Measurements from ENCODE around the gene CYTIP. TPM values are rescaled to one million over a fixed set of nuclear protein-coding genes. Genes with fewer than 3 reads are reported as not detected.

Gene CYTIP
- polyA plus RNA-seq, 1 donor from 2014 or later = not detected

- TF ChIP-seq EZH2 (IDR thresholded peaks at IDR 0.05; ENCODE audit: borderline replicate concordance, insufficient read depth, low read length, poor library complexity, severe bottlenecking) (no peak), TAF1 (IDR thresholded peaks at IDR 0.05; ENCODE audit: low read depth) (no peak), CTCF (IDR thresholded peaks at IDR 0.05; ENCODE audit: poor library complexity, severe bottlenecking) (no peak), POLR2AphosphoS5 (IDR thresholded peaks at IDR 0.05) (no peak), EP300 (conservative IDR thresholded peaks at IDR 0.05; ENCODE audit: poor library complexity, severe bottlenecking) (no peak), MXI1 (conservative IDR thresholded peaks at IDR 0.05; ENCODE audit: poor library complexity, severe bottlenecking) (no peak), SMC3 (conservative IDR thresholded peaks at IDR 0.05; ENCODE audit: poor library complexity) (no peak), RAD21 (conservative IDR thresholded peaks at IDR 0.05) (no peak), REST (IDR thresholded peaks at IDR 0.05; ENCODE audit: borderline replicate concordance) (no peak)
- Histone ChIP-seq H3K9me3 (ENCODE audit: low read length) (no peaks in the 10 kb centered on the region), H3K27ac (ENCODE audit: low read length) (no peak overlapping the region), H3K4me2 (ENCODE audit: low read length) (no peak overlapping the region), H3K9ac (ENCODE audit: low read length) (no peak overlapping the region), H3F3A (ENCODE audit: insufficient read depth, low read length, poor library complexity, severe bottlenecking) (no peaks in the 10 kb centered on the region), H3K79me2 (replicated peaks; ENCODE audit: insufficient read depth, low read length) (no peaks in the 10 kb centered on the region), H3K9me2 (ENCODE audit: insufficient read depth, low read length) (no peaks in the 10 kb centered on the region), H3K27me3 (ENCODE audit: insufficient read depth, low read depth, low read length) (no peaks in the 10 kb centered on the region), H3K4me3 (ENCODE audit: low read length) (no peak overlapping the region), H3K36me3 (ENCODE audit: insufficient read depth, low read length) (no peaks in the 10 kb centered on the region), H4K20me1 (ENCODE audit: insufficient read depth) (no peaks in the 10 kb centered on the region), H2AFZ (ENCODE audit: low read depth, low read length) (no peak overlapping the region)
These were observed 17.0 kb upstream of the CYTIP start for GRCh38 chr2:157460897-157461296.

- no peak overlapping the region for H3K9ac ChIP-seq (ENCODE audit: low read length)
- TF ChIP-seq POLR2AphosphoS5 (IDR thresholded peaks at IDR 0.05) = no peak
- no peak for TF ChIP-seq SMC3 (conservative IDR thresholded peaks at IDR 0.05; ENCODE audit: poor library complexity)
- no peak for TF ChIP-seq EP300 (conservative IDR thresholded peaks at IDR 0.05; ENCODE audit: poor library complexity, severe bottlenecking)
- no peak for TF ChIP-seq TAF1 (IDR thresholded peaks at IDR 0.05; ENCODE audit: low read depth)
- H3F3A ChIP-seq (ENCODE audit: insufficient read depth, low read length, poor library complexity, severe bottlenecking) = no peaks in the 10 kb centered on the region
- no peak overlapping the region for H3K4me3 ChIP-seq (ENCODE audit: low read length)
- no peaks in the 10 kb centered on the region for H3K36me3 ChIP-seq (ENCODE audit: insufficient read depth, low read length)
- H3K9me2 ChIP-seq (ENCODE audit: insufficient read depth, low read length) = no peaks in the 10 kb centered on the region
- no peaks in the 10 kb centered on the region for H3K79me2 ChIP-seq (replicated peaks; ENCODE audit: insufficient read depth, low read length)
- no peaks in the 10 kb centered on the region for H3K27me3 ChIP-seq (ENCODE audit: insufficient read depth, low read depth, low read length)
- no peaks in the 10 kb centered on the region for H4K20me1 ChIP-seq (ENCODE audit: insufficient read depth)
- H3K27ac ChIP-seq (ENCODE audit: low read length) = no peak overlapping the region
- no peak overlapping the region for H2AFZ ChIP-seq (ENCODE audit: low read depth, low read length)
- no peak overlapping the region for H3K4me2 ChIP-seq (ENCODE audit: low read length)
- no peaks in the 10 kb centered on the region for H3K9me3 ChIP-seq (ENCODE audit: low read length)
These were observed 16.5 kb upstream of the CYTIP start for GRCh38 chr2:157460384-157460837.
